GM23248 (cell line): ENCODE data around the gene GALNT12. TPM values are rescaled to one million over a fixed set of nuclear protein-coding genes. Genes with fewer than 3 reads are reported as not detected.

Experiments used
- DNase-seq: peaks from one replicate; pipeline ENCODE4 v3.0.0-alpha.2; 2015
- H2AFZ ChIP-seq: fragments of 200-600 bp; sonication (generic); 2 replicates; pipeline ENCODE4 v1.6.1; 2016; ENCODE audit warnings: antibody characterized with exemption
- H3F3A ChIP-seq: fragments of 200-600 bp; sonication (generic); 2 replicates; pipeline ENCODE4 v1.6.1; 2016; ENCODE audit warnings: mild to moderate bottlenecking, antibody characterized with exemption, mixed run types; ENCODE audit not compliant: insufficient read depth
- H3K27ac ChIP-seq: fragments of 200-600 bp; sonication (generic); 2 replicates; pipeline ENCODE4 v1.5.1; 2016; ENCODE audit warnings: mild to moderate bottlenecking
- H3K27me3 ChIP-seq: fragments of 200-600 bp; sonication (generic); replicated peaks from 2 replicates; pipeline ENCODE4 v1.6.1; 2016; ENCODE audit warnings: mild to moderate bottlenecking; ENCODE audit not compliant: insufficient read depth
- H3K36me3 ChIP-seq: fragments of 200-600 bp; sonication (generic); 2 replicates; pipeline ENCODE4 v1.6.1; 2016; ENCODE audit warnings: low read depth, mild to moderate bottlenecking
- H3K4me1 ChIP-seq: fragments of 200-600 bp; sonication (generic); 2 replicates; pipeline ENCODE4 v1.6.1; 2016; ENCODE audit warnings: mild to moderate bottlenecking; ENCODE audit not compliant: insufficient read depth
- H3K4me2 ChIP-seq: fragments of 200-600 bp; sonication (generic); one replicate; pipeline ENCODE4 v1.6.1; 2016; ENCODE audit warnings: mild to moderate bottlenecking; ENCODE audit not compliant: unreplicated experiment
- H3K4me3 ChIP-seq: fragments of 200-600 bp; sonication (generic); 2 replicates; pipeline ENCODE4 v1.5.1; 2016; ENCODE audit warnings: mild to moderate bottlenecking
- H3K79me2 ChIP-seq: fragments of 200-600 bp; sonication (generic); 2 replicates; pipeline ENCODE4 v1.6.1; 2016; ENCODE audit warnings: mild to moderate bottlenecking; ENCODE audit not compliant: insufficient read depth
- H3K9ac ChIP-seq: fragments of 200-600 bp; sonication (generic); 2 replicates; pipeline ENCODE4 v1.6.1; 2016; ENCODE audit warnings: mild to moderate bottlenecking
- H3K9me2 ChIP-seq: fragments of 200-600 bp; sonication (generic); 2 replicates; pipeline ENCODE4 v1.6.1; 2016; ENCODE audit warnings: mixed run types, mild to moderate bottlenecking, moderate library complexity; ENCODE audit not compliant: insufficient read depth
- H3K9me3 ChIP-seq: fragments of 200-600 bp; sonication (generic); one replicate; pipeline ENCODE4 v1.6.1; 2017; ENCODE audit warnings: low read depth
- H4K20me1 ChIP-seq: fragments of 200-600 bp; sonication (generic); 2 replicates; pipeline ENCODE4 v1.6.0; 2016; ENCODE audit not compliant: insufficient read depth
- EZH2 ChIP-seq: fragments of 200-600 bp; sonication (generic); IDR thresholded peaks from 2 replicates; pipeline ENCODE4 v1.6.1; 2018; ENCODE audit warnings: antibody characterized with exemption, mild to moderate bottlenecking; ENCODE audit not compliant: insufficient read depth, poor library complexity, severe bottlenecking
- EZH2phosphoT487 ChIP-seq: fragments of 200-600 bp; sonication (generic); IDR thresholded peaks from 2 replicates; pipeline ENCODE4 v1.6.1; 2018; ENCODE audit warnings: antibody characterized with exemption, moderate library complexity, mild to moderate bottlenecking, low read depth; ENCODE audit not compliant: insufficient read depth
- WGBS, 2 experiments: methylation state at CpG; one replicate each; pipeline ENCODE4 v1.1.6; 2015 to 2017; ENCODE audit warnings: low lambda C conversion rate in 2 of 2, low coverage in 1 of 2; ENCODE audit errors: missing lambda C conversion rate in 2 of 2; 5-methylcytosine and 5-hydroxymethylcytosine counted together
- in situ Hi-C: fragments of 300-500 bp; cut with MboI; formaldehyde crosslinking; loops from 2 replicates; pipeline ENCODE4 v1.15.0; 2020
- polyA plus RNA-seq: library from polyadenylated mRNA; unstranded; fragments of >200 nt; fragmentation: Nextera tagmentation; extraction: Ambion mirVana; gene quantifications from 2 replicates; pipeline ENCODE4 v1.2.1, GENCODE V29; 2016
- total RNA-seq: library from RNA; depleted of rRNA; stranded (reverse); fragments of >200 nt; shearing (Covaris generic); gene quantifications from 2 replicates; pipeline ENCODE4 v1.2.3, GENCODE V29; 2014; rRNA removed

The GALNT12 gene
- total and polyA plus RNA-seq, 2 experiments from 2014 or later, result 0.74 to 10.1 TPM

DNA sequence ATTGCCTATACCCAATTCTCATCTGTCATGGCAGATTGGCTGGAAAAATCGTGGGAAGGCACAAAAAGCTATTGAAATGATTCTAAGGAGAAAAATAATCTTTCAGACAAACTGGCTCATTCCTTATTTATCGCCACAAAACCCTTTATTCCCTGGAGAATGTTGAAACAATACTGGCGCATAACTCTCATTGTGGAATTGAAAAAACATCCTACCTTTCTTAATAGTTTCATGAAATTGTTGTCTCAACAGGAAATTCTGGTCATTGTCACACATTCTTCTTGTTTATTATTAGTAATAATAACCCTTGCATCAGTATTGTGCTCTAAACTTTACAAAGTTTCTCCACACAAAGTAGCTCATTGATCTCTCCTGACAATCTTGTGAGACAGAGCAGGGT, 87.3 kb downstream of the GALNT12 start:
- H3K9ac ChIP-seq, result no peak overlapping the region
- H3K9me3 ChIP-seq, result no peaks in the 10 kb centered on the region
- H3K4me2 ChIP-seq, result no peak overlapping the region
- no peaks in the 10 kb centered on the region for H3K27me3 ChIP-seq
- no peaks in the 10 kb centered on the region for H4K20me1 ChIP-seq
- WGBS, 2 experiments, result 74 to 80% methylated on average over 3 of the region's 3 CpGs
- no peak overlapping the region for H2AFZ ChIP-seq
- no peak for DNase-seq
- peaks cover 8% of the 10 kb centered on the region for H3K4me1 ChIP-seq
- no peaks in the 10 kb centered on the region for H3K79me2 ChIP-seq
- H3F3A ChIP-seq, result no peaks in the 10 kb centered on the region
- in situ Hi-C loops, result no loop called here
- H3K27ac ChIP-seq, result no peak overlapping the region
- no peaks in the 10 kb centered on the region for H3K36me3 ChIP-seq
- TF ChIP-seq EZH2phosphoT487, result no peak
- TF ChIP-seq EZH2, result no peak
- no peaks in the 10 kb centered on the region for H3K9me2 ChIP-seq
- H3K4me3 ChIP-seq, result no peak overlapping the region

- Histone ChIP-seq H2AFZ (no peak overlapping the region), H3K4me1 (peaks cover 14% of the 10 kb centered on the region), H3K9me3 (no peaks in the 10 kb centered on the region), H4K20me1 (no peaks in the 10 kb centered on the region), H3K79me2 (no peaks in the 10 kb centered on the region), H3K9me2 (no peaks in the 10 kb centered on the region), H3K27ac (no peak overlapping the region), H3F3A (no peaks in the 10 kb centered on the region), H3K9ac (no peak overlapping the region), H3K4me3 (no peak overlapping the region), H3K27me3 (no peaks in the 10 kb centered on the region), H3K36me3 (no peaks in the 10 kb centered on the region), H3K4me2 (no peak overlapping the region)
- no peak for DNase-seq
- 73 to 83% methylated on average over 2 of the region's 2 CpGs for WGBS, 2 experiments
- in situ Hi-C loops, result no loop called here
- no peak for TF ChIP-seq EZH2phosphoT487
- TF ChIP-seq EZH2, result no peak
Measured at GRCh38 chr9:98896632-98897031, 89.2 kb downstream of the GALNT12 start.

DNA sequence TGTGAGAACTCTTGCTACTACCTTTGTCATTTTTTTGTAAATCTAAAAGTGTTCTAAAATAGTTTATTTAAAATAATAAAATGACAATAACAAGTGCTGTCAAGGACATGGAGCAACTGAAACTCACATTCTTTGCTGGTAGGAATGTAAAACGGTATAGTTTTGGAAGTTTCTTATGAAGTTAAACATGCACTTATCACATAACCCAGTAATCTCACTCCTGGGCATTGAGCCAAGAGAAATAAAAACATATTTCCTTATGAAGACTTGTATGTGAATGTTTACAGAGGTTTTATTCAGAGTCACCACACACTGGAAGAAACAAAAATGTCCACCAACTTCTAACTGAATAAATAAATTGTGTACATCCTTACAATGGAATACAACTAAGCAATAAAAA, 90.3 kb downstream of the GALNT12 start:
- H3K4me1 ChIP-seq, result peaks cover 14% of the 10 kb centered on the region
- in situ Hi-C loops, result no loop called here
- no peak overlapping the region for H2AFZ ChIP-seq
- no peak for DNase-seq
- no peaks in the 10 kb centered on the region for H3K36me3 ChIP-seq
- H3K27ac ChIP-seq, result no peak overlapping the region
- no peak overlapping the region for H3K4me2 ChIP-seq
- WGBS, 2 experiments, result 89 to 92% methylated on average over 1 of the region's 1 CpG
- H4K20me1 ChIP-seq, result no peaks in the 10 kb centered on the region
- TF ChIP-seq EZH2 (no peak), EZH2phosphoT487 (no peak)
- no peak overlapping the region for H3K4me3 ChIP-seq
- no peak overlapping the region for H3K9ac ChIP-seq
- no peaks in the 10 kb centered on the region for H3F3A ChIP-seq
- no peaks in the 10 kb centered on the region for H3K79me2 ChIP-seq
- H3K9me2 ChIP-seq, result no peaks in the 10 kb centered on the region
- no peaks in the 10 kb centered on the region for H3K27me3 ChIP-seq
- H3K9me3 ChIP-seq, result no peaks in the 10 kb centered on the region

DNA sequence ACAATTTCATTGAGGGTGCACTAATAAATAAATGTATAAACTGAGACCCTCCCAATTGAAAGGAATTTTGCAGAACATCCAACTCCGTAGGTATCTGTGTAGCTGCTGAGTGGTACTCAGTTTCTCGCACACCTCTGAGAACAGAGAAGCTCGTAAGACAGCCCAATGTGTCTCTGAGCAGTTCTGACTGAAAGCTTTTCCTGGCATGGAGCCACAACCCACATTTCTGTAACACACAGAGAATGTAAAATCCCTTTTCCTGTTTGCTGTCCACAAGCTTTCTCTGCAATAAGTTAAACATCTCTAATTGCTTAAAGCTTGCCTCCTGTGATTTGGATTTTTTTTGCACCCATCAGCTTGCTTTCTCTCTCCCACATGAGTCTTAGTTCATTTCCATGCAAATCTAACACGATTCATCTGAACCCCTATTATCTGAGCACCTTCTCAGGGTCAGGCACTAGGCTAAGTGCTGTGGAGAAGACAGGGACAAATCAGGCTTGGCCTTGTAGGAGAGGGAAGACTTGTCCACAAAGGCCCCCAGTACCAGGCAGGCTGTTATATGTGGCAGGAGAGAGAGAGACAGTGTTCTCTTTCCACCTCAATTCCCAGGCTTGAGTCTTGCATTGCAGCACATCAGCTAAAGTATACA, 92.1 kb downstream of the GALNT12 start:
- H2AFZ ChIP-seq, result no peak overlapping the region
- H3K4me1 ChIP-seq, result peaks cover 14% of the 10 kb centered on the region
- no peaks in the 10 kb centered on the region for H3F3A ChIP-seq
- H4K20me1 ChIP-seq, result no peaks in the 10 kb centered on the region
- H3K9ac ChIP-seq, result peak overlapping the region; percentile 13; the same call in 1 of the 2 replicates
- in situ Hi-C loops, result no loop called here
- no peak overlapping the region for H3K4me3 ChIP-seq
- H3K79me2 ChIP-seq, result no peaks in the 10 kb centered on the region
- no peaks in the 10 kb centered on the region for H3K36me3 ChIP-seq
- H3K27me3 ChIP-seq, result no peaks in the 10 kb centered on the region
- DNase-seq, result peak; percentile 89
- peak overlapping the region; percentile 52 for H3K4me2 ChIP-seq
- H3K9me3 ChIP-seq, result no peaks in the 10 kb centered on the region
- H3K27ac ChIP-seq, result peak overlapping the region; percentile 28; the same call in 1 of the 2 replicates
- 21 to 22% methylated on average over 4 of the region's 4 CpGs for WGBS, 2 experiments
- no peaks in the 10 kb centered on the region for H3K9me2 ChIP-seq
- TF ChIP-seq EZH2 (no peak), EZH2phosphoT487 (no peak)

Other genes starting within 250 kb of the GALNT12 start
- 10.2 and 13.4 TPM in 2 replicates for gene GABBR2, start 98.7 kb upstream of the GALNT12 start, total RNA-seq
- gene GABBR2, start 98.7 kb upstream of the GALNT12 start, polyA plus RNA-seq, result 6.9 and 7.5 TPM in 2 replicates
- 14.4 and 26.4 TPM in 2 replicates for gene ANKS6, start 11.1 kb upstream of the GALNT12 start, total RNA-seq
- 6.1 and 7.1 TPM in 2 replicates for gene ANKS6, start 11.1 kb upstream of the GALNT12 start, polyA plus RNA-seq
- gene COL15A1, start 136.2 kb downstream of the GALNT12 start, total RNA-seq, result 16.8 and 17.8 TPM in 2 replicates
- 8.8 and 9.7 TPM in 2 replicates for gene COL15A1, start 136.2 kb downstream of the GALNT12 start, polyA plus RNA-seq